DMS114 treated with DMSO at 0.1 percent for 48 hours (cell line): ENCODE data around the gene HS1BP3.

Experiments
- DNase-seq: peaks from one replicate; lab custom pipeline; 2025; ENCODE audit not compliant: unreplicated experiment; lab: John Stamatoyannopoulos, UW

Gene HS1BP3

GRCh38 chr2:20574930-20575329 is 76.0 kb downstream of the HS1BP3 start:
- no peak for DNase-seq

GRCh38 chr2:20574423-20574911 is 76.4 kb downstream of the HS1BP3 start:
- no peak for DNase-seq

DNA sequence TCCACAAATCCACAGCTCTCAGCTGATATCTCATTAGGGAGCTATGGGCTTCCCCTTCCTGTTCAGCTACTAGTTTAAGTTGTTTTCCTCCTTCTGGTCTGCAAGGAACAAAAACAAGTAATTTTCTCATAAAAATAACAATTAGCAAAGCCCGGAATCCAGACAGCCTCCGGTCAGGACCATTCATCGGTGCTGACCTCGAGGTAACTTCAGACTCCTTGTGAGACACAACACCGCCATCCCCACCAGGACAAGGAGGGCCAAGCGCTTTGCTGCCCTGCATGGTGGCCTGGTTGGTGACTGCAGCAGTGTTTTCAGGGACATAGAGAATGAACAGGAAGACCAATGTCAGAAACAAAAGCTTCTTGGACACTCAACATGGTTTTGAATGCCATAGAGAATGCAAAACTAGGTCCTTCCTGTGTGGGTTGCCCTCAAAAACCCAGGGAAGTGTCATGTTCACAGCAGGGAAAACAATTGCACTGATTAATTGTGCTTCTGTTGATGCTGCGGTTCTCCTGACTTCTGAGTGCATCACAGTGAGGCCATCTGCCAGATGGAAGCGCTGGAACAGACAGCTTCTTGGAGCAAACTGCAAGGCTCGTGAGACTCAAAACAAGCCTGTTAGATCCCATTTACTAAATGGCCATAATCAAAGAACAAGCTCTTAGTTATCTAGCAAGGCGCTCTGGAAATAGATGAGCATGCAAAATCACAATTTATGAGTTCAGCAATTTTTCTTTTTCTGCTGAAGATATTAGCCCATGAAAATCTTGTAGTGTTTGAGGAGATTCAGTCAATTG is 77.1 kb downstream of the HS1BP3 start:
- DNase-seq: no peak

DNA sequence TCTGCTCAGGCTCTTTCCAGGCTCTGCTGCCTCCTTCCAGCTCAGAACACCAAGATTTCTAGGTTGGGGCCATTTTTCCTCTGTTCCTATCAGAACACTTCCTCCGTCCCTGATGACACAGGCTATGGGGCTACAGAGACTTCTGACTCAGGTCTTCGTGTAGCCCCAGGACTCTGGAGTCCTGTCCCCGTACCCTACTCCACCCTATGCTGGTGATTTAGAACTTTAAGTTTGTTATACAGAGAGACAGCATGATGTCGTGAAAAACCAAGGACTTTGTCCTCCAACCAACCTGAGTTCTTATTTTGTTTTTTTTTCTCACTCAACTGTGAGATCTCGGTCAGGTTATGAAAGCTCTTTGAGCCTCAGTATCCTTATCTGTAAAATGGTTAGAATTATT is 78.7 kb downstream of the HS1BP3 start:
- no peak for DNase-seq

DNA sequence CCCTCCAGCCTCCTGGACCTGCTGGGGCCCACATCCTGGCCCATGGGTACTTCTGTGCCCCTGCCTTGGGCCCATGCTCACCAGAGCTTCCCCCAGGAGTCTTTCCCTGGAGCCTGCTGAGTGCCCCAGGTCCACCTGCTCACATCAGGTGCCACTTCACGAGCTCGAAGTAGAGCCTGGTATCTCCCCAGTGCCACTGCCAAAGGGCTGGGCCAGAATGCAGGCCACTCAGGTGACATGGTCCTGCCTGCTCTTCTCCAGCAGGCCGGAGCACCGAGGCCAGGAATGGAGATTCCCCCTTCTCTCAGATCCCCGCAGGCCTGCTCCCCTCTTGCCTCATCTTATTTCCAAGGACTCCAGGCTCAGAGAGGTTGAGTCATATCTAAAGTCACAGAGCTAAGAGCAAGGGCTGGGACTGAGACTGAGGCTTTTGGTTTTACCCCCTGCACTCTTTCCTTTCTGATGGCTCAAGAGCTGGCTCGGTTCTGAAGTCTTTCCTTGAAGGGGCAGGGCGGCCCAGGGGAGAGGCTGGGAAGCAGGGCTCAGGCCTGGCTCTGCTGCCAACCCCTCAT is 79.2 kb downstream of the HS1BP3 start:
- DNase-seq: no peak

DNA sequence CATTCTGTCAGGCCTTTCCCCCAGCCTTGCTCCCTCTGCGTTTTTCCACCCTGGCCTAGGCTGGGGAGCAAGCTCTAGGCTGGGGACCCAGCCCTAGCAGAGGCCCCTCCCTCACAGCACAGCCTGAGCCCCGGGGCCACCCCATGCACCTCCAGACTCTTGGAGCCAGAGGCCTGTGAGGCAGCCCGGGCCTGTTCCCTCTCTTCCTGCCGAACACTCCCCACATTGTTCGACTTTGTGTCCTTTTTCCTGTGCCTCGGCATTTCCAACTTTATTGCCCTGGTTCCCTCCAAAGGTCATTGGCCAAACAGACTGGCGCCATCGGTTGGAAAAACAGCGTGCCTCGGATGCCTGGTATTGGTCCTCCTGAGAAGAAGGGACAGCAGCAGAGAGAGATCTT is 79.7 kb downstream of the HS1BP3 start:
- no peak for DNase-seq

DNA sequence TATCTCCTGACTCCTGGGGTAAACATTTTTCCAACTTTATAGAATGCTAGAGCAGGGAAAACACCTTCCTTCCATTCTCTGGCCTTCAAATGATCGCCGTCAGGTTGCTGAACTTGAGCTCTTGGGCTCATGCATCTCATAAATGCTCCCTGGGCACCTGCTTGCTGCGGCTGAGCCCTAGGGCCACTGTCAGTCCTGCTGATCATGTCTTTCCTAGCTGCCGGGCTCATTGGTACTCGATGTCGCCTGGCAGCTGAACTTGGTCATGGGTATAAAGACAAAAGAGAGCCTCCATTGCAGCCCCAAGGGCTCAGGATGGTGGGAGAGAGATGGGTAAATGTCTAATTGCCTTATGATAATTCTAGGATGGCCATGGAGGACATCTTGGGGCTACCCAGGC is 80.6 kb downstream of the HS1BP3 start:
- DNase-seq: no peak

DNA sequence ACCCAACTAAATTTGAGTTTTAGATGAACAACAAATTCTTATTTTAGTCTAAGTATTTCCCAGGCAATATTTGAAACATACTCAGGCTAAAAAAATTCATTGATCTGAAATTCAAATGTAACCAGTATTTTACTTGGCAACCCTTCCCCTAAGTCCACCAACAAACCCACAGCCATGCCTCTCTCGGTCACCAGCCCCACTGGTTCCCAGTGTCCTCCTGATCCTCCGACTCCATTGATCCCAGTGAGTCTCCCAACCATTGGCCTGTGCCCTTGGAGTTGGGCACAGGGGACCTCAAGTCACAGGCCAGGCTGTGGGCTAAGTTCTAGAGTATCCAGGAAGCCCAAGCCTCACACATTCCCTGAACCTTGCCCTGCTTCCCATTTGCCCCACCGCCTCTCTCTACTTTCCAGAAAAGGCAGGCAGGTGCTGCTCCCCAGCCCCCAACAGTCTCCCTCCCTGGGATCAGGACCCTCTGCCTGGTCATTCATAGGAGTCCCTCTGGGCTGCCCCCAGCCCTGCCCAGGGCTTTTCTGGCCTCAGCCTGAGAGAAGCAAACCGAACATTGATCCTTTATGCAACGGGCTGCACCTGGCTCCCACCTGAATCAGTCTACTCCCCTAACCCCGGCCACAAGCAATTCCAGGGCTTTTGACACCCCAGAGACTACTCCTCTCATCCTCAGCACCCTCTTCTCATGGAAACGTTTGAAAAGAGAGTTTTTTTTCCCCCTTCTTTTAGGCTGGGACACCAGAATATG is 81.3 kb downstream of the HS1BP3 start:
- no peak for DNase-seq

DNA sequence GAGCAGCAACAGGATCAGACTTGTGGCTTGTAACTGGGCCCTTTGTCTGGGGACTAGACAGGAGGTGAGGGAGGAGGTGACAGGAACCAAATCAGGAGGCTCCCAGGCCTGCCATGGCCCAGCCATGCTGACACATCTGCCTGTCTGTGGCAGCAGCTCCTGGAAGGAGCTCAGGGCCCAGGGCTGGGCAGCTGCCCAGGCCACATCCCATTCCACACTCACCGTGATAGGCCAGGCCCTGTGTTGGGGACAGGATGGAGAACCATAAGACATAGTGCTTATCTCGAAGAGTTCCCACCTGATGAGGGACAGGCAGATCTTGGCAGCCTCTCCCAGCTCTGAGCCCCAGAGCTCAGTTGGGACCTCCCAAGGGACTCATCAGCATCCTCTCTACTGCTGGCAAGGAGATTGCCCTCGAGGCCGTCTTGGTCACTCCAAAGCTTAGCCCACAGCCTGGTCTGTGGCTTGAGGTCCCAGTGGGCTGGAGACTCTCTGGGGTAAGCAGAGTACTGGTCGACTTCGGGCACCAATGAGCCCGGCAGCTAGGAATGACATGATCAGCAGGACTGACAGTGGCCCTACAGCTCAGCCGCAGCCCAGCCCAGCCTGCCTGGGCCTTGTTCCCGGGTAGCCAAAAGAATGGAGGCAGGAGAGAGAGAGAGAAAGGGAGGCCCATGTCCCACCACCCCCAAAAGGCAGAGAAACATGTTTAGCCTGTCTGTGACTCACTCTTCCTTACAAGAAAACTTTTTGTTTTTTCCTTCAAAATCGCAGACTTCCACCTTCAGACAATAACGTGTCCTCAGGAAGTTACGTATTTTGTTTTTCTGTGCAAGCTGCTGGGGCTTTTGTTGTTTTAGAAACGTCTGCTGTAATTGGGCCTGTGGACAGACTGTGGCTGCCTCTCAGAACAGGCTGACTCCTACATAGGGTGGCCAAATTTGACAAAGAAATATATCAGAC is 82.1 kb downstream of the HS1BP3 start:
- no peak for DNase-seq

GRCh38 chr2:20567926-20568179 is 83.0 kb downstream of the HS1BP3 start:
- no peak for DNase-seq
